ENCODE measurements around the gene GPR55.

- TF ChIP-seq CTCF (IDR thresholded peaks at IDR 0.05 in 8 of 11, conservative IDR thresholded peaks at IDR 0.05 in 3 of 11) (no peak), POLR2AphosphoS5 (IDR thresholded peaks at IDR 0.05) (no peak), POLR2A (IDR thresholded peaks at IDR 0.05) (no peak)
Observed at GRCh38 chr2:230881840-230882239, 43.2 kb downstream of the GPR55 start.
